GM12878 (cell line): Measurements from ENCODE around the gene KRT80. TPM values are rescaled to one million over a fixed set of nuclear protein-coding genes. Genes with fewer than 3 reads are reported as not detected.

Experiments
- ATAC-seq: fragments of 200-7000 bp; cut with Tn5 transposase; 3 replicates; pipeline ENCODE4 v1.9.1; 2020; ENCODE audit warnings: mild to moderate bottlenecking, moderate library complexity
- BruUV-seq: library from RNA; stranded (reverse); fragments of 400-500 nt; replicated peaks from 2 replicates; lab custom pipeline; 2021; lab: Mats Ljungman, UMichigan
- CTCF ChIA-PET: fragments of 300-600 bp; sonication (Branson Sonifier 250); formaldehyde crosslinking; extraction: SDS; loops from one replicate; lab custom pipeline; 2021; ENCODE audit warnings: inconsistent platforms; lab: Yijun Ruan, JAX
- POLR2A ChIA-PET: fragments of 350-600 bp; formaldehyde crosslinking; extraction: SDS; loops from one replicate; lab custom pipeline; 2021; ENCODE audit warnings: inconsistent platforms; lab: Charles Lee
- RAD21 ChIA-PET: fragments of 300-600 bp; sonication (Branson Sonifier 250); formaldehyde crosslinking; loops from one replicate; lab custom pipeline; 2023; ENCODE audit warnings: antibody characterized with exemption; ENCODE audit not compliant: unreplicated experiment; lab: Charles Lee
- SMC1A ChIA-PET: fragments of 300-600 bp; sonication (Branson Sonifier 250); formaldehyde crosslinking; loops from one replicate; lab custom pipeline; 2023; ENCODE audit not compliant: unreplicated experiment, uncharacterized antibody; lab: Charles Lee
- DNase-seq: peaks from one replicate; pipeline ENCODE4 v3.0.0-alpha.2; 2011; ENCODE audit warnings: low read depth, low spot score
- FAIRE-seq: peaks from 3 replicates; lab custom pipeline; 2011; peaks lifted over from hg19 to GRCh38; lab: Jason Lieb, UNC
- H2AFZ ChIP-seq: 2 replicates; pipeline ENCODE4 v1.6.0; 2011; ENCODE audit warnings: low read depth, low read length, control low read depth; ENCODE audit not compliant: control insufficient read depth
- H3K27ac ChIP-seq: 2 replicates; pipeline ENCODE4 v1.5.1; 2011; ENCODE audit warnings: control low read depth; ENCODE audit not compliant: control insufficient read depth, insufficient read depth
- H3K27me3 ChIP-seq, 2 experiments: replicated peaks in 1 of 2; 2 replicates each; pipeline versions ENCODE4 v1.6.0 to v1.6.1; 2011; ENCODE audit warnings: low read length in 1 of 2; ENCODE audit not compliant: control insufficient read depth in 2 of 2, insufficient read depth in 2 of 2
- H3K36me3 ChIP-seq, 2 experiments: 2 replicates each; pipeline ENCODE4 v1.5.1; 2011; ENCODE audit warnings: low read length in 1 of 2; ENCODE audit not compliant: control insufficient read depth in 2 of 2, insufficient read depth in 2 of 2
- H3K4me1 ChIP-seq: 2 replicates; pipeline ENCODE4 v1.6.1; 2011; ENCODE audit warnings: mild to moderate bottlenecking, low read length, moderate library complexity, mixed read lengths; ENCODE audit not compliant: control insufficient read depth, insufficient read depth
- H3K4me2 ChIP-seq: 2 replicates; pipeline ENCODE4 v1.6.0; 2011; ENCODE audit warnings: control low read depth; ENCODE audit not compliant: control insufficient read depth, insufficient read depth
- H3K4me3 ChIP-seq: fragments of 200-600 bp; sonication (generic); 2 replicates; pipeline ENCODE4 v1.5.1; 2016
- H3K79me2 ChIP-seq: 2 replicates; pipeline ENCODE4 v1.6.0; 2011; ENCODE audit warnings: low read length; ENCODE audit not compliant: control insufficient read depth, insufficient read depth
- H3K9ac ChIP-seq: 2 replicates; pipeline ENCODE4 v1.8.0; 2011; ENCODE audit warnings: low read length, control low read depth, mixed read lengths; ENCODE audit not compliant: control insufficient read depth, insufficient read depth
- H3K9me3 ChIP-seq: replicated peaks from 3 replicates; pipeline ENCODE4 v1.5.1; 2011; ENCODE audit warnings: mild to moderate bottlenecking, low read length; ENCODE audit not compliant: control insufficient read depth, insufficient read depth
- H4K20me1 ChIP-seq: 2 replicates; pipeline ENCODE4 v1.6.0; 2011; ENCODE audit not compliant: control insufficient read depth, insufficient read depth
- BCL11A ChIP-seq: IDR thresholded peaks from 2 replicates; pipeline ENCODE4 v1.6.1; 2011; ENCODE audit warnings: low read depth, low read length
- CHD4 ChIP-seq: fragments of 200-600 bp; sonication (generic); IDR thresholded peaks from 2 replicates; pipeline ENCODE4 v1.6.1; 2016; ENCODE audit warnings: mild to moderate bottlenecking
- FOXK2 ChIP-seq: fragments of 450-650 bp; IDR thresholded peaks from 2 replicates; pipeline ENCODE4 v1.6.1; 2017; ENCODE audit warnings: mild to moderate bottlenecking, moderate library complexity
- HDGF ChIP-seq: fragments of 450-650 bp; IDR thresholded peaks from 2 replicates; pipeline ENCODE4 v1.6.1; 2016; ENCODE audit warnings: antibody characterized with exemption
- MYB ChIP-seq: fragments of 150-350 bp; IDR thresholded peaks from 2 replicates; pipeline ENCODE4 v1.6.1; 2014; ENCODE audit warnings: mild to moderate bottlenecking, low read depth, low read length, borderline replicate concordance
- RCOR1 ChIP-seq: conservative IDR thresholded peaks from 2 replicates; pipeline ENCODE4 v1.6.1; 2012; ENCODE audit warnings: low read depth, low read length, improper control_type of control experiment
- SPI1 ChIP-seq: IDR thresholded peaks from 2 replicates; pipeline ENCODE4 v1.6.1; 2011; ENCODE audit warnings: low read depth, mild to moderate bottlenecking, low read length, moderate library complexity, borderline replicate concordance; ENCODE audit not compliant: insufficient read depth
- SREBF2 ChIP-seq: IDR thresholded peaks from 2 replicates; pipeline ENCODE4 v1.6.1; 2012; ENCODE audit warnings: mild to moderate bottlenecking, low read length
- TBL1XR1 ChIP-seq: IDR thresholded peaks from 2 replicates; pipeline ENCODE4 v1.6.1; 2012; ENCODE audit warnings: low read depth, low read length, improper control_type of control experiment
- TCF7 ChIP-seq: IDR thresholded peaks from 2 replicates; pipeline ENCODE4 v1.6.1; 2014; ENCODE audit warnings: antibody characterized with exemption, borderline replicate concordance
- WRNIP1 ChIP-seq: IDR thresholded peaks from 2 replicates; pipeline ENCODE4 v1.6.1; 2011; ENCODE audit warnings: low read depth, low read length, improper control_type of control experiment, borderline replicate concordance
- YY1 ChIP-seq: IDR thresholded peaks from 2 replicates; pipeline ENCODE4 v1.6.1; 2011; ENCODE audit warnings: low read depth, mild to moderate bottlenecking, low read length
- ZNF274 ChIP-seq: IDR thresholded peaks from one replicate; pipeline ENCODE4 v1.8.0; 2011; ENCODE audit not compliant: insufficient read length, insufficient read depth
- ZNF687 ChIP-seq: fragments of 450-650 bp; IDR thresholded peaks from 2 replicates; pipeline ENCODE4 v1.6.1; 2017; ENCODE audit warnings: mild to moderate bottlenecking, moderate library complexity
- ZSCAN29 ChIP-seq: fragments of 450-650 bp; IDR thresholded peaks from 2 replicates; pipeline ENCODE4 v1.6.1; 2017; ENCODE audit warnings: mild to moderate bottlenecking, moderate library complexity
- WGBS: methylation state at CpG from one replicate; pipeline ENCODE4 v1.1.6; 2016; ENCODE audit warnings: low lambda C conversion rate; ENCODE audit not compliant: insufficient replicate concordance, insufficient coverage; ENCODE audit errors: missing lambda C conversion rate; 5-methylcytosine and 5-hydroxymethylcytosine counted together
- in situ Hi-C: fragments of 300-500 bp; cut with MboI; formaldehyde crosslinking; loops from 9 replicates; pipeline ENCODE4 v1.14.3; 2018; ENCODE audit warnings: mixed read lengths
- intact Hi-C: fragments of 100-400 bp; cut with micrococcal nuclease; formaldehyde crosslinking; loops from one replicate; pipeline ENCODE4 v1.14.2; 2022; ENCODE audit not compliant: unreplicated experiment
- polyA plus RNA-seq, 11 experiments: library from polyadenylated mRNA; depleted of rRNA in 4 of 11; unstranded in 6 of 11; stranded (reverse) in 5 of 11; fragments of >200 nt; fragmentation: Nextera tagmentation in 4 of 11; fragmentation: Illumina TruSeq in 1 of 11; extraction: Ambion mirVana in 4 of 11; extraction: Trizol in 1 of 11; gene quantifications; 1 replicate in 1 of 11; 2 replicates in 10 of 11; pipeline versions ENCODE4 v1.2.1 to v1.2.3, GENCODE V29; 2011 to 2016; ENCODE audit warnings: inconsistent platforms in 2 of 11, missing spikeins in 2 of 11, low read depth in 1 of 11
- total RNA-seq, 4 experiments: library from RNA; depleted of rRNA in 3 of 4; stranded (reverse); fragments of >200 nt in 3 of 4; fragmentation: Illumina TruSeq in 1 of 4; extraction: Trizol in 1 of 4; gene quantifications; 2 replicates each; pipeline versions ENCODE4 v1.2.1 to v1.2.3, GENCODE V29; 2013 to 2021
- TF ChIP-seq, protein P1 (sequence below): fragments of 450-650 bp; IDR thresholded peaks from 2 replicates; pipeline ENCODE4 v1.6.1; 2017; ENCODE audit warnings: borderline replicate concordance

KRT80 gene
- total and polyA plus RNA-seq, 10 of the 15 experiments (the other 5 are each of a cell fraction or from before 2014, with no cell fraction given) = 0.01 TPM; not detected in 9

DNA sequence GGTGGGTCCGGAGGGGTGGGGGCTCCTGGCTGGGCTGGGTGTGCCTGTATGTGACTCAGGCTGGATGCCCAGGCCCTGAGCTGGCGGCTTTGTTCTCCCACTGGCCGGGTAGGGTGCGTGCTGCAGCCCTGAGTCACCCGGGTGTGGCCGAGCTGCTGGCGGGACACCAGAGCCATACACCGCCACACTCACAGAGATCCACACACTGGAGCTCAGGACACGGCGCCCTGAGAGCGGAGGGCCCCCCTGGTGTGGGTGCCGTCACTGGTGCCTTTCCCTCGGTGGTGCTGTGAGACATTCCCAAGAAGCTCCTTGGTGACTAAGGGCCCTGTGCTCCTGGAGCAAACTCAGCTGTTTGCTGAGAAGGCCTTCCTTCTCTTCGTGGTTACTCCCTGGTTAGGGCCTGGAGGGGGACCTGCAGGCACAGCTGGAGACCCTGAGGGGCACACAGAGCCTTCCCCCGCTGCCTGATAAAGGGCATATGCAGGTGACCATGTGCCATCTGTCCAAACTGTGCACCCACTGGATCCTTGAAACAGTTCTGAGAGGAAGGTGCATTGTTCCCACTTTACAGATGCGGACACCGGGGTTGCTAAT, 44.3 kb downstream of the KRT80 start:
- TF ChIP-seq TBL1XR1 = no peak
- TF ChIP-seq TCF7 = no peak
- no peak for TF ChIP-seq MYB
- no peak for TF ChIP-seq ZNF687
- no peak for TF ChIP-seq BCL11A
- TF ChIP-seq, protein P1, sequence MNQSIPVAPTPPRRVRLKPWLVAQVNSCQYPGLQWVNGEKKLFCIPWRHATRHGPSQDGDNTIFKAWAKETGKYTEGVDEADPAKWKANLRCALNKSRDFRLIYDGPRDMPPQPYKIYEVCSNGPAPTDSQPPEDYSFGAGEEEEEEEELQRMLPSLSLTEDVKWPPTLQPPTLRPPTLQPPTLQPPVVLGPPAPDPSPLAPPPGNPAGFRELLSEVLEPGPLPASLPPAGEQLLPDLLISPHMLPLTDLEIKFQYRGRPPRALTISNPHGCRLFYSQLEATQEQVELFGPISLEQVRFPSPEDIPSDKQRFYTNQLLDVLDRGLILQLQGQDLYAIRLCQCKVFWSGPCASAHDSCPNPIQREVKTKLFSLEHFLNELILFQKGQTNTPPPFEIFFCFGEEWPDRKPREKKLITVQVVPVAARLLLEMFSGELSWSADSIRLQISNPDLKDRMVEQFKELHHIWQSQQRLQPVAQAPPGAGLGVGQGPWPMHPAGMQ = no peak
- no peak for TF ChIP-seq HDGF
- no peak for TF ChIP-seq RCOR1
- no peak for TF ChIP-seq ZSCAN29
- TF ChIP-seq ZNF274 = no peak
- no peak for TF ChIP-seq SREBF2
- TF ChIP-seq CHD4 = no peak
- TF ChIP-seq WRNIP1 = no peak
- TF ChIP-seq SPI1 = no peak
- no peak for TF ChIP-seq FOXK2
- no peak for TF ChIP-seq YY1
- Histone ChIP-seq H4K20me1 (no peaks in the 10 kb centered on the region), H2AFZ (no peak overlapping the region), H3K79me2 (no peaks in the 10 kb centered on the region), H3K9ac (no peak overlapping the region), H3K36me3 (no peaks in the 10 kb centered on the region), H3K4me2 (no peak overlapping the region), H3K4me1 (no peaks in the 10 kb centered on the region), H3K27me3 (no peaks in the 10 kb centered on the region; a peak in 2 of 4 replicates), H3K4me3 (no peak overlapping the region), H3K9me3 (no peaks in the 10 kb centered on the region), H3K27ac (no peak overlapping the region)
- BruUV-seq = no TSS peak
- ChIA-PET RAD21 (no interaction called here), CTCF (interaction anchor here (0.7 to 1.1 kb wide), 2 partner anchors 122 to 738 kb away, joined by 3 to 4 read pairs; no protein-coding TSS in a partner anchor), SMC1A (no interaction called here), POLR2A (no interaction called here)
- ATAC-seq (no peak), DNase-seq (no peak), FAIRE-seq (no peak)
- intact Hi-C loops (no loop called here), in situ Hi-C loops (loop anchor here (5.0 kb wide), 1 partner anchor 840 kb away; no protein-coding TSS in a partner anchor)
- 17% methylated on average over 17 of the region's 17 CpGs for WGBS
